Measurements from ENCODE around the gene MS4A18.
"Not testable (repeated sequence)": the region's sequence is repeated elsewhere in the genome, so short reads cannot be mapped to it uniquely, and the experiment has no call there.

Gene MS4A18

DNA sequence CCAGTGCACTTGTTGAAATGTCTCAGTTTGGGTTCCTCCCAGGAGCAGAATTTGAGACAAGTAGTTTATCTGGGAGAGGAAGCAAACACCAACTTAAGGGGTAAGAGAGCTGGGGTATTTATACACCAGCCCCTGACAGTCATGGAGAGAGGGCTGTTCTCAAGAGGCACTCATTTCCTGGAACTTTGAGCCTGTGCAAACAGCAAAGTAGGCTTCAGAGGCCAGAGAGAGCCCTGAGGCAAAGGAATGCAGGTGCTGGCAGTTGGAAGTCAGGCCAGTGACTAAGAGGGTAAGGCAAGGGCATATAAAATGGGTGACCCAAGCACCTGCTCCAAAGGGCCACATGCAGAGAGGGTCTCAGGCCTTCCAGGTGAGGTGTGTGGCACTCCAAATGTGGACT, 16.1 kb downstream of the MS4A18 start:
- no peak for DNase-seq

DNA sequence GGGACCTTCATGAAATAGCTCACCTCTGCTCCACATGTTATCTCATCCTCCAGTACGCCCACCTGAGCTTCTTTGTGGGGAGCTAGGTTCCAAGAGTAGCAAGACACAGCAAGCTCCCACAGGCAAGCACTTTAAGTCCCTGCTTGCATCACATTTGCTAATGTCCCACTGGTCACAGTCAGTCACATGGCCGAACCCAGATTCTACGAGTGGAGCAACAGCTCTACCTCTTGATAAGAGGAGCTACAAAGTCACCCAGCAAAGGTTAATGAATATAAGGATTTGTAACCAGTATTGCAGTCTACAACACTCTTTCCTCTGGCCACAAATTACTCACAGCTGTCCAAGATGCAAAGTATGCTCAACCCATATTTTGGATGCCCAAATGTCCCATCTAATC, 16.9 kb downstream of the MS4A18 start:
- DNase-seq, result no peak

DNA sequence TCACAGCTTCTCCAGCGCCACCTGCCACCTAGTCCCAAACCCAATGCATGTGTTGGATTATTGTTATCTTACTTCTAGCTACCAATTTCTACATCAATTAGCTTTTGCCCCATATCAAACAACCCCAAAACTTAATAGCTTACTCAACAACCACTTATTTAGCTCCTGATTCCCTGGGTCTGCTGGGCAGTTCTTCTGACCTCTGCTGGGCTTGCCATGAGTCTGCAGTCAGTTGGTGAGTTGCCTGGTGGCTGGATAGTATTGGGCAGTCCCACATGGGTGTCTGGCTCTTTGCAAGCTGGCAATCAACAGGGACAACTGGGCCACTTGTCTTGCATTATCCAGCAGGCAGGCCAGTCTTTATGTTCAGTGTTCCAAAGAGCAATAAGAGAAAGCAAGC, 18.5 kb downstream of the MS4A18 start:
- no peak for DNase-seq

DNA sequence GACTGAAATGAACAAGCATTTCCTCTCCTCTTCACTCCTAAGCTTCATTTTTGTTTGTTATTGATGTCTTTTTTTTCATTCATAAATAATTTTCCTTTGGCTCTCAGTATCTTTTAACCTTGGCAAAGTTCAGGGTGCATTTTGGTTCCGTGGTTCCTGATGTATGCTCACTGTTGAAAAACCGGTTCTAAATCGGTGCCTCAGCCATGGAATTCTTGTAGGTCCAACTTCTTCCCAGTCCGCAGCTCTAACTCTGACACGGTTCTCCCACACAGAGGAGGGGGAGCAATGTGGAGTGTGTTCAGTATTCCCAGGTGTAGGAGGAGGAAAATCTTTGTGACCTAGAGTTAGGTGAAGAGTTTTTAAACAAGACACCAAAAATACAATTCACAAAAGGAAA, 19.6 kb downstream of the MS4A18 start:
- DNase-seq, result no peak

DNA sequence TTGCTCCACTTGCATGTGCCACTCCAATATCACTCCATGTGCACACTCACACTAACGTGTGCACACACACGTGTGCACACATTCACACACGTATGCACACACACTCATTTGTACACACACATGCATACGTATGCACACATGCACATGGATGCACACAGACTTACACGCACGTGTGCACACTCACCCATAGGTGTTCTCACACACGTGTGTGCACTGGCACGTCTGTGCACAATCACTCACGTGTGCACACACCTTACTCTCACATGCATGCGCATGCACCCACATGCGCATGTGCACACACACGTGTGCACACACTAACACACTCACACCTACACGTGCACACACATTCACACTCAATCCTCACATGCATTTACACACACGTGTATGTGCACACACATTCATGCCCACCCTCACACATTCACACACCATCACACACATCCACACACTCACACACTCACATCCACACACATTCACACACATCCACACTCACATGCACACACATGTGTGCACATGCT, 22.9 kb downstream of the MS4A18 start:
- DNase-seq, result no peak

DNA sequence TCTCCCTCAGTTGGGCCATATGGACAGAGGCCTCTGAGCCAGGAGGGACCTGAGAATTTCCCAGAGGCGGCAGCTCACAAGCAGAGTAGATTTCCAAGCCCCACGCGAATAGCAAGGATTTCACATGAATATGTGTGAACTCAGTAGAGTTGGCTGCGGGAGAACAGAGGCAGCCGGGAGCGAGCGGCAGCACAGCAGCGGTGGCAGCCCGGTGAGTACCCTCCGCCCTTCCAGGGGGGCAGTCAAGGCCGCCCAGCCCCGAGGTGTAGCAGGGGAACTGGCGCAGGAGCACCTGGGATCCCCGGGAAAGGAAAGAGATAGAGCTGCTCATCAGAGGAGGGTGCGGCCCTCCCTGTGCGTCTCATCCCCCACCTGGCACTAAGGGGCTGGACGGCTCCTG, 23.7 kb downstream of the MS4A18 start:
- DNase-seq, result no peak

DNA sequence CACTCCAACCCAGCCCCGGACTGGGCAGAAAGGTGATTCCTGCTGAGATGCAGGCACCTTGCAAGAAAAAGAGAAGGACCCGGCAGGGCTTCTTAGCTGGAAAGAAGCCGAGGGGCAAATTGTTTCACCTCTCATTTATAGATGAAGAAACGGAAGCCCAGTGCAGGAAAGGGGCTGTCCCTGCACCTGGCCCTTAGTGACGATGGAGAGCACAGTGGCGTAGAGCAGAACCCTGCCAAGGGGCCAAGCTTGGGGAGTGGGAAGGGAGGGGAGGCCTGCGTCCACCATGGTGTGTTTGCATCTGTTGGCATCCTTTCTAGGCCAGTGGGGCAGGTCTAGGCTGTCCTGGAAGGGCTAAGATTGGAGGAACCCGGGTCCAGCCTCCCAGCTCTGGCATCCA, 24.3 kb downstream of the MS4A18 start:
- DNase-seq, result no peak

DNA sequence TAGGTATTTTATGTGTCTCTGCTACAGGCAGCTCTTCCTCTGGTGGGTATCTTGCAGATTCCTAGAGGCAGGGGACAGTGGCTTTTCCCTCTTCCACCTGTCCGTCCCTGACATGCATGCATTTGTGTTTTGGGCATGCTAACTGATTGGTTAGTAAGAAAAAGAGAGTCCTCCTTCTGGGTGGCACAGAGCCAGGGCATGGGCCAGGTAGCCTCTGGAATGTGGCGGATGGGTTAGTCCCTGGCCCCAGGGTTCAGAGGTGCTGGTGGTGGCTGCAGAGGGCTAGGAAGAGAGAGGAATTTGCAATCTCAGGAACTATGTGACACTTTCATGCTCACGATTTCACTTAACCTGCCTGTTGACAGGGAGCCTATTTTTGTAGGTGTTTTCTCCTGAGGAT, 26.4 kb downstream of the MS4A18 start:
- no peak for DNase-seq

DNA sequence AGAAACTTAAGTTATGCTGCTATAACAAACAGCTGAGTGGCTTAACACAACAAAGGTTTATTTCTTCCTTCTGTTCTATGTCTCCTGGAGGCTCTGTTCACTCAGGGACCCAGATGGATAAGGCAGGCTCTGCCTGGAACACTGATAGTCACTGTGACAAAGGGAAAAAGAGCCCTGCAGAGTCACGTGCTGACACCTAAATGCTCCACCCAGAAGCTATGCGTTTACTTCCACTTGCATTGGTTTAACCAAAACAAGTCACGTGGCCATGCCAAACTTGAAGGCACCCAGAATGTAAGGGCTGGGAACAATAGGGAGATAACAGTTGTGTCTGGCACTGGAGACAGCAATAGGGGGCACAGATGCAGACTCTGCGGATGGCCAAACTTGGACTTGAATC, 28.8 kb downstream of the MS4A18 start:
- no peak for DNase-seq

DNA sequence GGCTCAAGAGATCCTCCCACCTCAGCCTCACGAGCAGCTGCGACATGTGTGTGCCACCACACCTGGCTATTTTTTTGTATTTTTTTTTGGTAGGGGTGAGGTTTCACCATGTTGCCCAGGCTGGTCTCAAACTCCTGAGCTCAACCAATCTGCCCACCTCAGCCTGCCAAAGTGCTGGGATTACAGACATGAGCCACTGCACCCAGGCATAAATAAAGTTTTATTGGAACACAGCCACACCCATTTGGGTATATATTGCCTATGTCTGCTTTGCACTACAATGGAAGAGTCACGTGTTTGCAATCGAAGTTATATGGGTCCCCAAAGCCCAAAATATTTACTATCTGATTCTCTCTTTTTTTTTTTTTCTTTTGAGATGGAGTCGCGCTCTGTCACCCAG, 30.4 kb downstream of the MS4A18 start:
- no peak for DNase-seq

DNA sequence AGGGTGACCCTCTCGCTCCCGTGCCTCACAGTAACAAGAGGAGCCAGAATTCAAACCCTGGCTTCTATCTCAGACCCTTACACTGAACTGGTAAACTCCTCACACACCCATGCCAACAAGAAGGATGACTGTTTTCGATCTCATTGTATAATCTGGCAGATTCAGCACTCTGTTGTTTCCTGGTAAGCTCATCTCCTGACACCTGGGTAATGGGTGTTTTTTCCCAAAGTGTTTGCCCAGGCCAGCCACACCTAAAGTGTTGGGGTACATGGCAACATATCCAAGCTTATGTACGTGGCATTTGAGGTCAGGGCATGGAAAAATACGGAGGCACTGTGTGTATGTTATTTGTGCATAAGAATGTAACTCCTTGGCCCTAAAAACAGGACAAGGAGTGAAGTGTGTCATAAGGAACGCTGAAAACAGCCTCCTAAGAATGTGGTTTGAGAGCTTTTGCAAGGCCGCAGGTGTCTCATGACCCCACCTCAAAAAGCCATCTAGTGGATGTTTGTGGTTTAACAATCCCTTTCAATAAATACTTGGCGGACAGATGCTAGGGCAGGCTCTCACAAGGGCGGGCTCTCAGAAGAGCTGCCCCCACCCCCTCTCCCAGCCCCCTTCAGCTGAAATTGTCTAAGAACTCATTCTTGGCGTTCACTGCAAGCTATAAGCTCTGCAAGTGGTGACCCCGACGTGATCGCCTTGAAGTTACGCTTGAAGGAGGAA, 31.9 kb downstream of the MS4A18 start, which contains the start of gene MS4A15:
Gene MS4A15, plus strand, starts transcription at position 561 of the 726 bp plus-strand sequence. CDS start 6,867 bp downstream, outside the sequence.
- no peak for DNase-seq

DNA sequence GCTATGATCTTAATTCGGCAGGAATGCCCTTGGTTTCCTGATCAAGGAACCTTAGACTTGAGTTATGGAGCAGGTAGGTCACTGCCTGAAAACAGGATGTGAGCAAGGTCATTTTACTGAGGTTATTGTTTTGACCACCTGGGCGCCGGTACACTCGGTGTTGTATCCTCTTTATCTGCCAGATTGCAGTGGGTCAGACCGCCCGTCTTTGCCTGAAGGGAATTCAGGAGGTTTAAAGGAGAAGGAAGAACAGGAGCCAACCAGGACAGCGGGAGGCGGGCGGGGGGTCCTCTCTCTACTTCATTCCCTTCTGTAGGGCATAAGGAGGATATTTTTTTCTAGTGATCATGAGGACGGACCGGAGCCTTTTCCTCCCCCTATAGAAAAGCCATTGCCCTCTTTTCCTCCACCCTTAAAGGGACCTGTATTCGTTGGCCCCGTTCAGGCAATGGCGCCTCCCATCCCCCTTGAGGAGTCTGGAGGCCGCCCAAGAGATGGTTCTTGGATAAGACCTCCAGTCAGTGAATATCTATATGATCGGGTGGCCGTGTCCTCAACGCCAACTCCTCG, 32.8 kb downstream of the MS4A18 start:
- no peak for DNase-seq

DNA sequence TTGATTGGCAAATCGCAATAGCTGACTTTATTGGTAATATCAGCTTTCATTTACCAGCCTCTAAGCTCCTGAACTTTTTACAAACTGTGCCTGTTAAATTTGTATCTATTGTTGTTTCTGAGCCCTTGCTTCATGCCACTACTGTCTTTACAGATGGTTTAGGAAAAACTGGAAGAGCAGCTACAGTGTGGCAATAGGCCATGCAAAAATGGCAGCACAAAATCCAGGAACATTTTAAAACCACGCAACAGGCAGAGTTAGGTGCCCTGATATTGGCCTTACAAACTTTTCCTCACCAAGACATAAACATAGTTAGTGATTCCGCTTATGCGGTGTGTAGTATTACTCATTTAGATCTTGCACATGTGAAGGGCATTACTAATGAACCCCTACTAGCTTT, 34.2 kb downstream of the MS4A18 start:
- DNase-seq, result not testable (repeated sequence)

DNA sequence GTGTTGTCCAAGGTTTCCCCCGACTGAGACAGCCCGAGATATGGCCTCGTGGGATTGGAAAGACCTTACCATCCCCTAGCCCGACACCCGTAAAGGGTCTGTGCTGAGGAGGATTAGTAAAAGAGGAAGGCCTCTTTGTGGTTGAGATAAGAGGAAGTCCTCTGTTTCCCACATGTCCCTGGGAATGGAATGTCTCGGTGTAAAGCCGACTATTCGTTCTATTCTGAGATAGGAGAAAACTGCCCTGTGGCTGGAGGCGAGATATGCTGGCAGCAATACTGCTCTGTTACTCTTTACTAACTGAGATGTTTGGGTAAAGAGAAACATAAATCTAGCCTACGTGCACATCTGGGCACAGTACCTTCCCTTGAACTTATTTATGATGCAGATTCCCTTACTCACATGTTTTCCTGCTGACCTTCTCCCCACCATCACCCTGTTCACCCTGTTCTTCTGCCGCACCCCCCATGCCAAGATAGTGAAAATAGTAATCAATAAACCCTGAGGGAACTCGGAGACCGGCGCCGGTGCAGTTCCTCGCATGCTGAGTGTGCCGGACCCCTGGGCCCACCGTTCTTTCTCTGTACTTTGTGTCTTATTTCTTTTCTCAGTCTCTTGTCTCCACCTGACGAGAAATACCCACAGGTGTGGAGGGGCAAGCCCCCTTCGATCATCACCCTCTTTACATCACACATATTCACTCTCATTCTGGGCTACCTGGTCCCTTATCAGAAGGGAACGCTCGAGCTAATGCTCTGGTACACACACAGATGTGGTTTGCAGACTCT, 35.1 kb downstream of the MS4A18 start:
- DNase-seq, result not testable (repeated sequence)

DNA sequence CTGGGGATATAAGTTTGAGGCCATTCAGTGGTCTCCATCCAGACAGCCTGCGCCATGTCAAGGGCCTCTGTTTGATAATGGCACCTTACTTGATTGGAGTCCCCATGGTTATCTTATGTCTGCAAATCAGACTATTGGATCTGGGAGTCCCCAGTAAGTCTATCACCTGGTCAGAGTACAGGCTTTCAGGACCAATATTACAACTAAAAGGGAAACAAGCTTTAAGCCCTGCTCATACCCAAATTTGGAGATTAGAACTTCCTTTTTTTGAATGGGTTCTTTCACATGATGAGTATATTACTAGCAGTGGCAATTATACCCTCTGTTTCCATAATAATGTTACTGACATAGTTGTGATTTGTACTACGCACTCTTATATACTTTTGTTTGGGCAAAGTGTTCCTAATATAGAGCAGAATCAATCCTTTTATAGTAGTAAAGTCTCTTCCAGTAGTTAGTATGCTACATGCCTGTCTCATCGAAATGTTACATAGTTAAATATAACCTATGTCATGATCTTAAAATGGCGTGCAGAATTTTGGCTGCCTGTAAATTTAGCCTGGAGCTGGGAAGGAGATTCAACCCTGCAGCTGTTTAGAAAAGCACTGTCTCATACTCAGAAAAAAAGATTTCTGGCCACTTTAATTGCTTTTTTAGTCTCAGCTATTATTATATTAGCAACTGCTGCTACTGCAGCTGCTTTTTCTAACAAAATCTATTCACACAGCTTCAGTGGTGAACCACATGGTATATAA, 37.1 kb downstream of the MS4A18 start:
- no peak for DNase-seq

DNA sequence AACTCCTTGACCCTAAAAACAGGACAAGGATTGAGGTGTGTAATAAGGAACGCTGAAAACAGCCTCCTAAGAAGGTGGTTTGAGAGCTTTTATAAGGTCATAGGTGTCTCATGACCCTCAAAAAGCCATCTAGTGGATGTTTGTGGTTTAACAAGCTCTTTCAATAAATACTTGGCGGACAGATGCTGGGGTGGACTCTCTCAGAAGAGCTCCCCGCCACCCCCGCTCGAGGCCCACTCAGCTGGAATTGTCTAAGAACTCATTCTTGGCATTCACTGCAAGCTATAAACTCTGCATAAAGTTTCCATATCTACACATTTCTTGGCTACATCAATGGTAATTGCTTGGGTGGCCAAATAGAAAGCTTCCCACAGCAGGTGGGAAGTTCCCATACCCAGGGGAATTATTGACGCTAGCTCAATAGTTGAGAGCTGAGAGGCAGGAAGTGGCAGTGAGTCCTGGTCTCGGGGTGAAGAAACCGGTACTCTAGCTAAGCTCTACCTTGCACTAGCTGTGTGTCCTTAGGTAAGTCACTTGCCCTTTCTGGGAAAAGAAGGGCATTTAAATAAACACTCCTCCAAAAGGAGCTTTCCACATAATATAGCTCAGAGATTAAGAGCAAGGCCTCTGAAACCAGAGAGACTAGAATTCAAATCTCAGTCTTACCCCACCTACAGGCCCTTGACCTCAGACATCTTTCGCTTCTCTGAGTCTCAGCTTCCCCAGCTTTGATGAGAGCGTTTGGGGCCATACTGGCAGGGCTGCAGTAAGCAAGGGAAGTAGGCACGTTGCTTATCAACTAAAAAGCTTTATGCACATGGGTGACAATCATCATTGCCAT, 38.6 kb downstream of the MS4A18 start:
- DNase-seq, result no peak

DNA sequence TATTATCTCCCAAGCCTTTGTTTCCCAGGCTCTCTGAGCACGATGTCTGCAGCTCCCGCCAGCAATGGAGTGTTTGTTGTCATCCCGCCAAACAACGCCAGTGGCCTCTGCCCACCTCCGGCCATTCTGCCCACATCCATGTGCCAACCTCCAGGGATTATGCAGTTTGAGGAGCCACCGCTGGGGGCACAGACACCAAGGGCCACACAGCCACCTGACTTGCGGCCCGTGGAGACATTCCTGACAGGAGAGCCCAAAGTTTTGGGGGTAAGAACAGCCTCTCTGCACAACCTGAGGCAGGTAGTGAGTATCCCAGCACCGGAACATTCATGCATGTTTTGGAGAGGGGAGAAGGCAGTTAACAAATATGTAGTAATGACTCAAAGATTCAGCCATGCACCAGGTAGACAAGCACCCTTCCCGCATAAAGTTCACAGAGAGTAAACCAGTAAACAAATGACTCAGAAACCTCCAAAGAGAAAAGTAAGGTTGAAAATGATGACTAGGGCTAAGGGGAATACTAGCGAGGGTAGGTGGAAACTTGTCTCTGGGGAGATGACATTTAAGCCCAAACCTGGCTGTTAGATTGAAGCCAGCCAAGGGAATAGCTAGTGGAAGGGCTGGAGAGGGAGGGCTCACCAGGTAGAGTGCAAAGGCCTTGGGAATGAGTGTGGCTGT, 39.3 kb downstream of the MS4A18 start:
- no peak for DNase-seq

DNA sequence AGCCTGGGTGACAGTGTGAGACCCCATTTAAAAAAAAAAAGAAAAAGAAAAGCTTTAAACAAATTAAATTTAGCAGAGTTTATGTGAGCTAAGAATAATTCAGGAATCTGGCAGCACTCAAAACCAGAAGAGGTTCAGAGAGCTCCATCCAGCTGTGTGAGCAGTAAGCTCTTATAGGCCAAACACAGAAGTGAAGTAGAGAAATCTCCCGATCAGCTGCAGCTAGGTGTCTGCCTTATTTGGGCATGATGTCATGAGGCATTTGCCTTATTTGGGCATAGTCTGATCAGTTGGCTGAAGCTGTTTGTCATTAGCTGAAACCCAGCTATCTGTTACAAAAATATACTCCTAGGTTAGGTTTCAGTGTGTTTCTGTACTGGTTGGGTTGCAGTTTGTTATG, 40.4 kb downstream of the MS4A18 start:
- DNase-seq, result no peak

DNA sequence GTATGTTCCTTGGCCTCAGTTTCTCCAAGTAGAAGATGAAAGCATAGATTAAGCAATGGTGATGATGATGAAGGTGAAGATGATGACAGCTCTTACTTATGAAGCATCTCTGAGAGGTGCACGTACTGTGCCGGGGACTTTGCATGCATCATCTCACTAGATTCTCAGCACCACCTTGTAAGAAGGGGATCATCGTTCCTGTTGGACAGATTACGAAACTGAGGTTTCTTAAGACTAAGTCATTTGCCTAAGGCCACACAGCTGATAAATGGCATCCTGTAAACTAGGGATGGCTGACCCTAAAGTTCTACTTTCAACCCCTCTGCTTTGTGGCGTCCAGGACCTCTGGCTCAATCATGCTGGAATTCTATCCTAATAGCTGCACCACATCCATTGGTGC, 40.8 kb downstream of the MS4A18 start:
- no peak for DNase-seq

DNA sequence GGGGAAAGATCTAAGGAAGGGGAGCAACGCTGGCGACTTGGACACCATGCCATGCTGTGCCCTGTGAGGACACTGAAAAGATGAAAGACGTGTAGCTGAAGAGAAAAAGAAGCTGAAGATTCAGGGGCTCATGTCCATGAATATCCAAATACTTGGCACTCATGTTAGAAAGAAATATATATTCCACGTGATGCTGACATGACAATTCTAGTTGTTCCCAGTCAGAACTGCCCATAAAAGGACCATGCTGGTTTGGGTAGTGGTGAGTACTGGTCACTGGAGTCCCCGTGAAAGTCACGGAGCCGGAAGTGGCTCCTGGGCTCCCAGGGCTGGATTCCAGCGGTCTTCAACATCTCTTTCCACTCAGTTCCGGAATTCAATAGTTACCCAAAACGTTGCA, 42.0 kb downstream of the MS4A18 start:
- no peak for DNase-seq

DNA sequence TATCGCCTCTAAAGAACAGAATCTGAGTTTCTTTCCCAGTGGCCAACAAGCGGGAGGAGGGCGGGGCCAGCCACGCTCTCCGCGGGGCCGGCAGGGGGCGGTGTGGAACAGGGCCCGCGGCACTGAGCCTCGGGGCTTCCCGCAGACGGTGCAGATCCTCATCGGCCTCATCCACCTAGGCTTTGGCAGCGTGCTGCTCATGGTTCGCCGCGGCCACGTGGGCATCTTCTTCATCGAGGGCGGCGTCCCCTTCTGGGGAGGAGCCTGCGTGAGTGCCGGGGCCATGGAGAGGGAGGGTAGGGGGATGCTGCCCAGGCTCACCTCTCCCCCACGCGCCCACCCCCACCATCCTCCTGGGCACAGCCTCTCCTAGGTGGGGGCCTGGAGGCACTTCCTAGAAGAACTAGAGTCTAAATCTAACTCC, 42.9 kb downstream of the MS4A18 start:
- DNase-seq, result no peak

DNA sequence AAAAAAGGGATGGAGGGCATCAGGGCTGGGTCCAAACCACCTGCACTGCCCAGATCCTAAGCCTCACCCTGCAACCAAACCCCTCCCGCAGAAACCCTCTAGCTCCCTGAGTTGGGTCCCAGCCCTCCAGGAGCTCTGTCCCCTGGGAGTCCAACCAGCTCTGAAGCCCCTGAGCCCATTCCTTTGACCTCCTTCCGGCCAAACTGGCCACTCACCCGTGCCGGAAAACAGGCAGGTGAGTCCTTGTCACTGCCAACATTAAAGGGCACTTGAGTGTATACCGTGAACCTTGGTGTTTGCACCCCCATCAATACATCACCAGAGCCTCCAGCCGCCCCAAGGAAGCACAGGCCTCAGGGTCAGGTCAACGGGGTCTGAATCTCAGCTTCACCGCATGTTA, 43.7 kb downstream of the MS4A18 start:
- no peak for DNase-seq

Measured in NCI-H1417 treated with DMSO at 0.1 percent for 48 hours (cell line).